Measurements from ENCODE around the gene RASAL1. TPM values are rescaled to one million over a fixed set of nuclear protein-coding genes. Genes with fewer than 3 reads are reported as not detected.

The RASAL1 gene
- total RNA-seq, 1 donor from 2014 or later = not detected

GRCh38 chr12:113067987-113068935 is 67.3 kb downstream of the RASAL1 start:
- Mint-ChIP-seq H3K27ac (ENCODE audit: unreplicated experiment) (no peak overlapping the region), H3K9me3 (ENCODE audit: unreplicated experiment) (peaks cover 7% of the 10 kb centered on the region), H3K27me3 (ENCODE audit: unreplicated experiment) (peaks cover 12% of the 10 kb centered on the region), H3K4me3 (ENCODE audit: unreplicated experiment) (no peak overlapping the region), H3K4me1 (ENCODE audit: low read depth, unreplicated experiment) (peaks cover 15% of the 10 kb centered on the region), H3K36me3 (ENCODE audit: unreplicated experiment) (peaks cover 4% of the 10 kb centered on the region)
- TF ChIP-seq, protein P1, sequence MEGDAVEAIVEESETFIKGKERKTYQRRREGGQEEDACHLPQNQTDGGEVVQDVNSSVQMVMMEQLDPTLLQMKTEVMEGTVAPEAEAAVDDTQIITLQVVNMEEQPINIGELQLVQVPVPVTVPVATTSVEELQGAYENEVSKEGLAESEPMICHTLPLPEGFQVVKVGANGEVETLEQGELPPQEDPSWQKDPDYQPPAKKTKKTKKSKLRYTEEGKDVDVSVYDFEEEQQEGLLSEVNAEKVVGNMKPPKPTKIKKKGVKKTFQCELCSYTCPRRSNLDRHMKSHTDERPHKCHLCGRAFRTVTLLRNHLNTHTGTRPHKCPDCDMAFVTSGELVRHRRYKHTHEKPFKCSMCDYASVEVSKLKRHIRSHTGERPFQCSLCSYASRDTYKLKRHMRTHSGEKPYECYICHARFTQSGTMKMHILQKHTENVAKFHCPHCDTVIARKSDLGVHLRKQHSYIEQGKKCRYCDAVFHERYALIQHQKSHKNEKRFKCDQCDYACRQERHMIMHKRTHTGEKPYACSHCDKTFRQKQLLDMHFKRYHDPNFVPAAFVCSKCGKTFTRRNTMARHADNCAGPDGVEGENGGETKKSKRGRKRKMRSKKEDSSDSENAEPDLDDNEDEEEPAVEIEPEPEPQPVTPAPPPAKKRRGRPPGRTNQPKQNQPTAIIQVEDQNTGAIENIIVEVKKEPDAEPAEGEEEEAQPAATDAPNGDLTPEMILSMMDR (IDR thresholded peaks at IDR 0.05; ENCODE audit: partially characterized antibody, unreplicated experiment) = no peak
- DNase-seq = no peak

DNA sequence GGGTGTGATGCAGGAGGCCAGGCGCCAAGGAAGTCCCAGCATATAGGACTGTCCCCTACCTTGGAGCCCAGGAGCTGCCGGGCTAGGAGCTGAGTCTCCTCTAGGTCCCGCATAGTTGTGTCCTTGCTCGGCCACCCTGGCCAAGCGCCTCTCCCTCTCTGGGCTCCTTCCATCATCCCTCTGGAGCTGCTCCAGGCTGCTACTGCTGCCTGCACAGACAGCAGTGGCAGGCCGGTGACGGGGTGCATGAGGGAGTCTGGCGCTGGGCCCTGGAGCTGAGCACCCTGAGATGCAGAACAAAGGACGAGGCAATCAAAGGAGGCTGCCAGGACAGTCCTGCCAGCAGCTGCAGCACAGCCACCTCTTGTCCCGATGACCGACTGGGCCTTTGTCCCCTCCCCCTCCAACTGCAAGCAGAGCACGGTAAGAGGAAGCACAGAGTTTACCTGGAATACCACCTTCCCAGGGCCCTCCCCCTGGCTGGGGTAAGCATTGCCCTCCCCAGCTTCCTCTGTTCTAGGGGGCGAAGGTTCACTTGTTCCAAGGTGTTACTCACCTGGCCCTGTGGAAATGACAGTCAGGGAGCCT is 68.7 kb downstream of the RASAL1 start:
- DNase-seq = no peak

GRCh38 chr12:113065126-113066007 is 70.2 kb downstream of the RASAL1 start:
- DNase-seq = no peak
- H3K4me3 Mint-ChIP-seq (ENCODE audit: unreplicated experiment) = no peak overlapping the region
- peaks cover 3% of the 10 kb centered on the region for H3K9me3 Mint-ChIP-seq (ENCODE audit: unreplicated experiment)
- H3K27me3 Mint-ChIP-seq (ENCODE audit: unreplicated experiment) = peaks cover 9% of the 10 kb centered on the region
- H3K36me3 Mint-ChIP-seq (ENCODE audit: unreplicated experiment) = no peaks in the 10 kb centered on the region
- TF ChIP-seq, protein P1 (IDR thresholded peaks at IDR 0.05; ENCODE audit: partially characterized antibody, unreplicated experiment) = no peak
- no peak overlapping the region for H3K27ac Mint-ChIP-seq (ENCODE audit: unreplicated experiment)
- peaks cover 9% of the 10 kb centered on the region for H3K4me1 Mint-ChIP-seq (ENCODE audit: low read depth, unreplicated experiment)

More for the DNA sequence above, 68.7 kb downstream of the RASAL1 start:
- peaks cover 15% of the 10 kb centered on the region for H3K4me1 Mint-ChIP-seq (ENCODE audit: low read depth, unreplicated experiment)
- H3K9me3 Mint-ChIP-seq (ENCODE audit: unreplicated experiment) = peaks cover 4% of the 10 kb centered on the region
- no peak overlapping the region for H3K4me3 Mint-ChIP-seq (ENCODE audit: unreplicated experiment)
- TF ChIP-seq, protein P1 (IDR thresholded peaks at IDR 0.05; ENCODE audit: partially characterized antibody, unreplicated experiment) = no peak
- peaks cover under 1% of the 10 kb centered on the region for H3K36me3 Mint-ChIP-seq (ENCODE audit: unreplicated experiment)
- H3K27me3 Mint-ChIP-seq (ENCODE audit: unreplicated experiment) = peaks cover 7% of the 10 kb centered on the region
- no peak overlapping the region for H3K27ac Mint-ChIP-seq (ENCODE audit: unreplicated experiment)

- no peak for DNase-seq
- Mint-ChIP-seq H3K27me3 (ENCODE audit: unreplicated experiment) (peaks cover 9% of the 10 kb centered on the region), H3K27ac (ENCODE audit: unreplicated experiment) (no peak overlapping the region), H3K36me3 (ENCODE audit: unreplicated experiment) (no peaks in the 10 kb centered on the region), H3K9me3 (ENCODE audit: unreplicated experiment) (peaks cover 3% of the 10 kb centered on the region), H3K4me1 (ENCODE audit: low read depth, unreplicated experiment) (peaks cover 9% of the 10 kb centered on the region), H3K4me3 (ENCODE audit: unreplicated experiment) (peak overlapping the region; percentile 13)
- TF ChIP-seq, protein P1 (IDR thresholded peaks at IDR 0.05; ENCODE audit: partially characterized antibody, unreplicated experiment) = no peak
These were observed 71.0 kb downstream of the RASAL1 start for GRCh38 chr12:113064395-113065125.
